GM21447 (cell line): Measurements from ENCODE around the gene DENND1A.

Source experiments
- ATAC-seq: cut with Tn5 transposase; IDR thresholded peaks from one replicate; pipeline ENCODE4 v1.9.1; 2021; ENCODE audit not compliant: unreplicated experiment

DENND1A gene

DNA sequence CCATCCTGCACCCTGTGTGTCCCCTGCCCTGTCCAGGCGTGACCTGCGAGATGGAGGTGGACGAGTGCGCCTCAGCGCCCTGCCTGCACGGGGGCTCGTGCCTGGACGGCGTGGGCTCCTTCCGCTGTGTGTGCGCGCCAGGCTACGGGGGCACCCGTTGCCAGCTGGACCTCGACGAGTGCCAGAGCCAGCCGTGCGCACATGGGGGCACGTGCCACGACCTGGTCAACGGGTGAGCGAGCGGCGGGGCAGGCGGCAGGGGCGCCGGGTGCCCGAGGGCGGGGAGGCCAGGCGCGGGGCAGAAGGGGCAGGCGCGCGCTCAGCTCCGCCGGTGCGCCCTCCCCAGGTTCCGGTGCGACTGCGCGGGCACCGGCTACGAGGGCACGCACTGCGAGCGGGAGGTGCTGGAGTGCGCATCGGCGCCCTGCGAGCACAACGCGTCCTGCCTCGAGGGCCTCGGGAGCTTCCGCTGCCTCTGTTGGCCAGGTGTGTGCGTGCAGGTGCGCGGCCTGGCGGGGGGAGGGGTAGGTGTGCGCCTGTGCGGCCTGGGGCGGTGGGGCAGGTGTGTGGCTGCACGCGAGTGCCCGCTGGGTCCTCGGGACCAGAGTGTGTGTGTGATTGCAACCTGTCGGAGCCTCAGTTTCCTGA lies 563.9 kb downstream of the DENND1A start:
- ATAC-seq = no peak

DNA sequence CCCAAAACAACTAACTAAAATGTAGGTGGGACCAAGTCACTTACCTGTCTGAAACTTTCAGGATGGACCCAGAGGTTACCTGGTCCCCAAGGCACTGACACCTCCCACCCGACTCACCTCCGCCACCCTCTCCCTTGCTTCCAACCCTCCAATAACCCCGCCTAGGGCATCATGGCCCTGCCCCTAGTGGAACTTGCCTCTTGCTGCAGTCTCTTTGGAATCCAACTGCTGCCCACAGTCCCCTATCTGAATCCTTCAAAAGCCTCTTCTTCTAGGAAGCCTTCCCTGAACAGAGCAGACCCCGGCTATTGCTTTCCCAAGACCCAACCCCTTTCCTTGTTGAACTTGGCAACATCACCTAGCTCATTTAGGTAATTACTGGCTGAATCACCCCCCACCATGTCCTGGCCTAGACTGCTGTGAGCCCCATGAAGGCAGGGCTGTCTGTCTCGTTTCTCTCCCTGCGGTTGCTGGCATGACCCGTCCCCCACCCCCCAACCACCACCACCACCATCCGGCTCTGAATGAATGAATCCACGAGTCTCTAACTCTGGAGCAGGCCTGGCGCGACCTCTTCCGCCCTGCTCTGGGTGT lies 564.5 kb downstream of the DENND1A start:
- no peak for ATAC-seq

DNA sequence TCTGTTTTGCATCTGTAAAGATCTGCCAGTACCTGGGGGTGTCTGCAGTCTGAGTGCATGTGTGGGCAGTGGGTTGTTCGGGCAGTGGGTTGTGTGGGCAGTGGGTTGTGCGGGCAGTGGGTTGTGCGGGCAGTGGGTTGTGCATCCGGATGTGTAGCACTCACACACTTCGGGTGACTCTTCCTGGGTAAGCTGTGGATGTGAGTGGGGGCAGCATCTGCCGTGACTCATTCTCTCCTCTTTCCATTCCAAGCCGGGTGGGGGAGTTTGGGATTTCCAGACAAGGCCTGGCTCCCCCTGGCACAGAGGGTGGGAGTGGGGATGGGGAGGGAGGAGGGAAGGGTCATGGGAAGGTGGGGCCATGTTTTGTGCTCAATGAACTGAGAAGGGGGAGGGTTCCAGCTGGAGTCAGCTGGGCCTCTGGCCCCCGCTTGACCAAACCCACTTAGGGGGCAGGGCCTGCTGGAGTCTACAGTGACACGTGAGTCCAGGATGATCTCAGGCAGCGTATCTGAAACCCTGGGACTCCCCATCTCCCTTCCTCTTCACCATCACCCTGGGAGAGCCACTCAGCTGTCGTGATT lies 565.6 kb downstream of the DENND1A start:
- ATAC-seq = no peak

GRCh38 chr9:123362856-123363255 lies 567.1 kb downstream of the DENND1A start:
- ATAC-seq = no peak

- no peak for ATAC-seq
Measured at GRCh38 chr9:123361731-123362510, 568.0 kb downstream of the DENND1A start.

GRCh38 chr9:123361086-123361730 lies 568.7 kb downstream of the DENND1A start:
- ATAC-seq = no peak

GRCh38 chr9:123360161-123361085 lies 569.5 kb downstream of the DENND1A start:
- ATAC-seq = no peak

DNA sequence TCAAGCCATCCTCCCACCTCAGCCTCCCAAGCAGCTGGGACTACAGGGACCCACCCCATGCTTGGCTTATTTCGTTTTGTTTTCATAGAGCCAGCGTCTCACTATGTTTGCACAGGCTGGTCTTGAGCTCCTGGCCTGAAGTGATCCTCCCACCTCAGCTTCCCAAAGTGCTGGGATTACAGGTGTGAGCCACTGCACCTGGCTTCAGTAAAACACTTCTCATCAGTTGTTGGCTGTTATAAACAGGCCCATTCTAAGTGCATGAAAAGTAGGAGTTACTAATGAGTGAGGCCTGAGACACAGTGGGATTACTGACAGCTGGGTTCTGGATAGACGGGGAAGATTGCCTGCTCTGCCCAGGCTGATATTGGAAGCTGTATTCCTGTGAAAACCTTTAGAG lies 570.4 kb downstream of the DENND1A start:
- ATAC-seq = no peak

DNA sequence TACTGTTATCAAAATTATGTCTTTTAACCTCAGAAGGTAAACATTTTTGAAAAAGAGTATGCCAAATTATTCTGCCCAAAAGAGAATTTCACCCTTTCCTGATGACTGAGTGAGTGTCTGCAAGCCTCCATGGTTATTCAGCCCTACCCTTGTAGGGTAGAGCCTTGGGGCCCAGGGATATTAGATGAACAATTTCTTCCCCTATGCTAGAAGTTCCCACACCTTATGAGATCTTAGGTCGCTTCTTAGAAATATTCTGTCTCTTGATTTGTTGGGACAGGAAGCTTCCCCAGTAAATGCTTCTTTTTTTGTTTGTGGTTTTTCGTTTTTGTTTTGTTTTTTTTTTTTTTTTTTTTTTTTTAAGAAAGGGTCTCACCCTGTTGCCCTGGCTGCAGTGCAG lies 570.8 kb downstream of the DENND1A start:
- ATAC-seq = no peak

DNA sequence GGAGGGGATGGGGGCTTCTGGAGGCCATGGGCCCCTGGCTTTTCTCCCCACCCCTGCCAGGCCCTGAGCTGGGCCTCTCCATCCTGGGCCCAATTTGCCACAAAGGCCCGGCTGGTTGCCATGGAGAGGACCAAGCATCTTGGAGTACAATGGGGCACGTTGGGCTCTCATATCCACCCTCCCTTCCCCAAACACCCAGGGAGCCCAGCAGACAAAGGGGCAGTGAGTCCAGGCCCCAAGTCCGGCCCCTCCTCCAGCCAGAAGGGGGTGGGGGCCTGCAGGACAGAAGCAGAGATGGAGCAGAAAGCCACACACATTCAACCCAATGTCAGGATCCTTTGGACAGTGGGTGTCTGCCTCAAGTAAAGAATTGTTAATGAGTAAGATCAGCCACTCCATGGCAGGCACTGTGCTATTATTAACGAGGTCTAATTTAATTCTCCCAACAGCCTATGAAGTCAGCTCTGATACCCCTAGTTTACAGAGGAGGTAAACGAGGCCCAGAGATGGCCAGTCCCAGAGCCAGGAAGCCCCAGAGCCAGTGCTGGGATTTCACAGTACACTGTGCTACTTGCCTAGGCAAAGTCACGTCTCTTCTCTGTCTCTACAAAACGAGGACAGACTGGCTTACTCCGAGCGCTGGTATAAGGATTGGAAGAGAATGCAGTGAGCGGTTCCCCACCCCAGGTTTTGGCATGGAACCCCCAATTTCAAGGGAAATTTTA lies 571.6 kb downstream of the DENND1A start:
- no peak for ATAC-seq

GRCh38 chr9:123357743-123358059 lies 572.2 kb downstream of the DENND1A start:
- no peak for ATAC-seq

DNA sequence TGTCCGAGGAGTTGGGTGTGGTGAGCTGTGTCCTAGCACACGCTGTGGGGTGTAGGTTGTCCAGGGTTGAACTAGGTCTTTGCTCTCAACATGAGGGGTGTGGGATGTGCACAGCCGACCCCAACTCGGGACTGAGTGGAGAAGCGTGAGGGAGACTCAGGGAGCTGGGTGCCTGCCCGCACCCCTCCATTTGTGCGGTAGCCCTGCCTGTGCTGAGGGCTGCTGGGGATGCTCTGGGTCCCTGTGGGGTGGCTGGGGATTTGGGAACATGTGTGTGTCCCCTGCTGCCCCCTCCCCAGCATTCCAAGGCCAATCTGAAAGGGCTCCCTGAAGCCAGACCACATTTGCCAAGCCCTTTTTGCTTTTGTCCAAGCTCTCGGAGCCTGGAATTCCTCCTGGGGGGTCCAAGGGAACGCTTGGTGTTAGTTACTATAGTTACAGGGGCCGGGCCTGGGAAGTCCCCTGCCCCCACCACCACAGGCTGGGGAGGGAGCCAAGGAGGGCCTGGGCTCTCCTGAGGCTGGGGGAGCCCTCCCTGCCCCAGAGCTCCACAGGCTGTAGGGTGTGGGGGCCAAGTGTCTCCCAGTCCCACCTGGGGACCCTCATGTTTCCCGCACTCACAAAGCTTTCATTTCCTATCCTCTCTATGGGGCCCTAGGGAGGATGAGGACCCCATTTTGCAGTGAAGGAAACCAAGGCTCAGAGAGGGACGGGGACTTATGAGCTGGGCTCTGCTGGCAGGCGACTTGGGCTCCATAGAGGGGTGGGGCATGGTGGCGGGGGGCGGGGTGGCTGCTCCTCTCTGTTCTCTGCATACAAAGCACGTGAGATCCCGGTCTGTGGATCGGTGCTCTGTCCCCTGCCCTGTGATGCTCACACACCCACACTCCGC lies 572.8 kb downstream of the DENND1A start:
- no peak for ATAC-seq

- no peak for ATAC-seq
Measured at GRCh38 chr9:123355761-123356431, 574.0 kb downstream of the DENND1A start, which contains the start of gene CRB2. CRB2 (plus strand) TSS chr9:123356197; CDS start chr9:123356261, 64 bp downstream.

DNA sequence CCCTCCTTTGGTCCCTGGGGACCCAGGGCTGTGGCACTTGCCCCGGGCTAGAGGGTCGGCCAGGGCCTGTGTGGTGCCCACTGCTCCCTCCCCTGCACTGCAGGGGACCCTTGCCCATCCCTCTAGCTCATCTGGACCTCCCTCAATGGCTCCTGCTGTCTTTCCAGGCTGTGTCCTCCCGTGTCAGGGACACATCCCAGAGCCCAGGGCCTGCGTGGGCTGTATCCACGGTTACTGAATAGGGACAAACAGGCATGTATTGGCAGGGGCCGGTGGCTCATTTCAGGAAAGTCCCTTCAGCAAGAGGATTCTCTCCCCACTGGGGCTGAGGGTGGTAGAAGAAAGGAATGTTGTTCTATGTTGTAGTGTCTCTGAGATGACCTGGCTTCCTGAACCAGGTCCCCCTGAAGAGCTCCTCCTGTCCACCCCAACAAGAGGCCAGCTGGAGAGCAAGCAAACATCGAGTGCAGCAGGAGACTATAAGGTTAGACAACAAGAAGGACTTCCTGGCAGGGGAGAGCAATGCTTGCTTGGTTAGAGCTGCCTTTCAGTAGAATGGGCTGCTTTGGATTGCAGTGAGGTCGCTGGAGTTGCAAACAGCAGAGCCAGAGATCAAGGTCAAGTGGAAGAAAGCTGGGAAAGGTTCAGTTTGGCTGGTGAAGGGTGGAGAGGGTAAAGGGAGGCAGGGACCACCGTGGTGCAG lies 575.0 kb downstream of the DENND1A start:
- ATAC-seq = no peak

GRCh38 chr9:123353984-123354591 lies 575.8 kb downstream of the DENND1A start:
- peak; percentile 53 for ATAC-seq

- no peak for ATAC-seq
Measured at GRCh38 chr9:123353041-123353440, 576.9 kb downstream of the DENND1A start.
